Measurements from ENCODE around the gene TNFRSF19.
"Not testable (repeated sequence)": the region's sequence is repeated elsewhere in the genome, so short reads cannot be mapped to it uniquely, and the experiment has no call there.

The TNFRSF19 gene

DNA sequence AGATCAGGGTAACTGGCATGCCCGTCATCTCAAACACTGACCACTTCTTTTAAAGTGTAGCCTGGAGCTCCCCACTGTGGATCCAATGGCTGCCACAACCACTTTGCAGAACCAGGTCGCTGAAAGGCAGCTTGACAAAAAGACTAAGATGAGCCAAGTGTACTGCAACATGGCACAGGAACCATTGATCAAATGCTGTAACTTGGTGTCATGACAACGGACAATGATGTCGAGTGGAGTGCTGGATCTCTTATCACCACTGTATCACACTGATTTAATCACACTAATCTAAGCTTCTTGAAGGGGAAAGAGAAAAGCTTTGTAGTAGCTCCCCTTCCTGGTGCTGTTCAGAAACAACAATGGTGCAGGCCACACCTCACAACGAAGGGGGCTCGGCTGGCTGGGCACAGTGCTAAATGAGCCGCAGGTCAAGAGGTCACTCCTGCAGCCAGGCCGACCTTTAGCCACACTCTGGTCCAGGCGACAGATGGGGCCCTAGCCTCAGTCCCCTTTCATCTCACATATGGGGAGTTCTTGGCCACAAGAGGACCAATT, 2.2 kb upstream of the TNFRSF19 start:
- DNase-seq (ENCODE audit: low read depth in 1 of 2, low spot score in 1 of 2): no peak

DNA sequence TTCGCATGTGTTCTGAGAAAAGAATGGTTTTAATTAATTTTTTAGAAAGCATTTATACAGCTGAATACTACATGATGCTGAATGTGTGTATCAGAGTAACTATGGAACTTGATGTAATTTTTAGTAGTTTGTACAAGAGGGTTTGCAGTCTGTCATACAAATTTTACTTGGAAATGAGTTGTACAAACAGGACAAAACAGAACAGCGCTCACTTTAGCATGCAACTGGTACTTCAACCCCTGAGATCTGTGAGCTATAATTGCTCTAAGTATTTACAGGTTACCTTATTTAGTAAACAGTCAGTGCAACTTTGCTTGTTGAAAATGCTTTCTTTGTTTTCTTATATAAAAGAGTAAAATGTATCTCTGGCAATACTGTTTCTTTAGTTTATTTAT, 706 bp downstream of the TNFRSF19 start:
- no peak for DNase-seq (ENCODE audit: low read depth in 1 of 2, low spot score in 1 of 2)

DNA sequence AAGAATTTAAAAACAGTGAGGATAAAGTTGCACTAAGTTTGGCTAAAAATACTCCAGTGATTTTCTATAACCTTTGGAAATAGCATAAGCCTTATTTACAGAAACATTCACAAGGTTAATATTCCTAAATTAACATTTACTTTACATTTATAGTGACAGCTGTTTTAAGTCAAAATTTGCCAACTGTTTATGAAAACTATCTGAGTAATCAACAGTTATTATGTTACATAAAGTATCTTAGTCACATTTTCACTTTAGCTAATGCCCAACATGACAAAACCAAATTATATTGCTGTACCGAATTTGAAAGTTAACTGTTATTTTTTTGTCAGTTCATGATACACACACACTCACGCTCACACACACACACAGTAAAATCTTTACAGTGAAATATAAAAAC, 1.2 kb downstream of the TNFRSF19 start:
- no peak for DNase-seq (ENCODE audit: low read depth in 1 of 2, low spot score in 1 of 2)

DNA sequence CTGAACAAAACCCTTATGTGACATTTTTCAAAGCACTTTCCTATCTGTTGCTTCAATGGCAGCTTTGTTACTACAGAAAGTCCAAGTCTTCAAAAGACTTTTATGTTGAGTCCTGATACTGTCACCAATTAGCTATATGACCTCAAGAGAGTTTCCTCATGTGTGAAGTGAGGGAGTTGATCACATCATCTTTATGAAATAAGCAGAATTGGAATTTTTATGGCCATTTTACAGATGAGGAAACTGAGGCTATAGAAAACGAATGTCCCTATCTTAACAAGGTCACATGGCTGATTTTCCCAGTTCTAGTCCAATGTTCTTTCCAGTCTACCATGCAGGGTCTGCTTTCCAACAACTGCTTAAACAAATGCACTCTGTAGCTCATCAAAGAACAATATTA, 2.6 kb downstream of the TNFRSF19 start:
- no peak for DNase-seq (ENCODE audit: low read depth in 1 of 2, low spot score in 1 of 2)

DNA sequence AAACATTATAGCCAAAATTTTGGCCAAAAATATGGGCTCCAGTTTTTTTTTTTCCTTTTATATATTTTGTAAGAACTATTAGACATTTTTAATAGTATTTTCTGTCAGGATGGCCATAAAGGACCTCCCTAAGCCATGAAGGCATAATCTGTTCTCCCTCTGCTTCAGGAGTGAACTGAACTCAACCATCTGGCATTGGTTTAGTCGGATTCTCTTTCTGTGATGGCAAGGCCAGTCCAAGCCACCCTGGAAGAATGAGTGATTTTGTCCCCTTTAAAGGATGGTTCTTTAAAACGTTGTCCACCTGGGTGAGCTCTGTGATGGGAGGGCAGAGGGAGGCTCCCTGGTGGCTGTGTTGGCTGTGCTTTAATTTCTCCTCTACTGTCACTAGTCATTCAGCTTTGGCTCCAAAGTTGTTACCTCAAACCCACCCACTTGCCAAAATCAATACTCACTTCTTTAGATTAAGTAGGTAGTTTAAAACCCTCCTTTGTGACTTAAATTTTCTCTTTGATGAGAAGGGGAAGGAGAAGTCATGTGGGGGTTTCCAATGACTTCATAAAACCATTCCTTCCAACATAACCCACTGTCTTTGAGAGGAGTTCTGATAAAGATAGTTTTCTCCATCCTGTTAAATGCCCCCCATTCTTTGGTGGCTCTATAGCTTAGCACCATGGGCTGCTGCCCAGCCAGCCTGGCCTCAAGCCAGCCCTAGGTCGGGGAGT, 4.4 kb downstream of the TNFRSF19 start:
- DNase-seq (ENCODE audit: low read depth in 1 of 2, low spot score in 1 of 2): no peak

DNA sequence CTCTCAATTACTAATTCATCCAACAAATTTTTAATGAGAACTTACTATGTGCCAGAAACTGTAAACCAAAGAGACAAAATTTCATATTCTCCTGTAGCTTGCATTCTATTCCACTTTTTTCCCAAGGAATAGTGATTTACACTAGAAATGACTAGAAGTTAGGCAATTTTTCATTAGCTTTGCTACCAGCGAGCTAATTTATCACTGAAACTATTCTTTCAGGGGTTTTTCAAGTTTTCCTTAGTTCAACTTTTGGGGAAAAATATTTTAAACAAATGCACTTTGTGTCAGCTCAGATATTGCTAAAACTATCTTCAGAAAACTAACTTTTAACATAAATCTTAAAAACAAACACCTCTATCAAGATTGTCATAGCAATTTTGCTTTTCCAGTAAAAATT, 5.4 kb downstream of the TNFRSF19 start:
- no peak for DNase-seq (ENCODE audit: low read depth in 1 of 2, low spot score in 1 of 2)

DNA sequence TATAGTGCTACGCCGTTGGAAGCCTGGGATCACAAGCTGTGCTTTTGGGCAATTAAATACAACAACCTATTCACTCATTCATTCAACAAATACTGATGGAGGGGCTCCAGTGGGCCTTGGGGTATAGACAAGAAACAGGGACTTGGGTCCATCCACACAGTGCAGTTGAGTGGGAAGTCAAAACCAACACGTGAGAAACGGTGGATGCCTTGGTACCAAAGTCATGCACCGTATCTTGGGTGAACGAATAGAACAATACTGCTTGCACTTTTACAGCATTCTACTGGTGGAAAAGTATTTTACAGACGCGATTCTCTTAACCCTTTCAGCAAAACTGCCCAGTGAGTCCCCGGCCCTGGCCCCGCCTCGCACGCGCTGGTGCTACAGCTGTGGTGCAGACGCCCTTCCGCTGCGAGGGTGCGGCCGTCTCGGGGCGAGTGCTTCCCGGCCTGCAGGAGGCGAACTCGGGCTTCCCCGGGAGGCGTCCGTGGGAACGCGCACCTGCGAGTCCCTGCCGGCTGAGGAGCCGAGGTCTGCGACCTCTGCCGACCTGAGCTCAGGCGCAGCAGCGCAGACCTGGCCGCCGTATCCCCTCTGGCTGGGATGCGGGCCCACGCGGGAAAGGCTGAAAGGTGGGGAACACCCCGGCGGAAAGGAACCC, 8.3 kb downstream of the TNFRSF19 start:
- peak; percentile 41 to 58 for DNase-seq (ENCODE audit: low read depth in 1 of 2, low spot score in 1 of 2)

DNA sequence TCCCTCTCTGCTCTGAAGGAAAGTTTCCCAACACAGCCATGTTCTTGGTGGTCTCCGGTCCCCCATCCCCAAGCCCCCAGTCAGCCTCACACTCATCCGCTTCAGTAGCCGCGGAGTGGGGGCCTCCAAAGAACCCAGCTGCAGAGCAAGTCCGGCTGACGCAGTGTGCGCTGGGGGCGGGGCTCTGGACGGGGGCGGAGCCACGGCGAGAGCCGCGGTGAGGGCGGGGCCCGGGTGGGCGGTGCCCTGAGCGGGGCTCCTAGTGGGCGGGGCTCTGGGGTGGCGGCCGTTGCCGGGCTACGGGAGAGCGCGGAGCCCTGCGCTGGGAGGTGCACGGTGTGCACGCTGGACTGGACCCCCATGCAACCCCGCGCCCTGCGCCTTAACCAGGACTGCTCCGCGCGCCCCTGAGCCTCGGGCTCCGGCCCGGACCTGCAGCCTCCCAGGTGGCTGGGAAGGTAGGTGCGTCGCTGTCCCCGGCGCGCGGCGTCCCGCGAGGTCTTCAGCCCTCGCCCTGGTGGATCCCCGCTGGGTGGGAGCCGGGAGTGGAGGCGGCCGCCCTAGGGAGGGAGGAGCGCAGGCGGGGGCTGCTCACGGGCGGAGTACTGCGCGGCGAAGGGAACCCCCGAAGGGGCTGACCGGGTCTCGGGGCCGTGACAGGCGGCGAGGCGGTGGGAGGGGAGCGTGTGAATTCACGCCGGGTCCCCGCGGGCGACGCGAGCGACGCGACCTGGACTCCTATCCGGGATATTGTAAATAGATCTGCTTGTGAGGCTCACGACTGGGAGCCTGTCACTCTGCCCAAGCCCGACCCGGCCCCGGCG, 9.1 kb downstream of the TNFRSF19 start:
- DNase-seq (ENCODE audit: low read depth in 1 of 2, low spot score in 1 of 2): peak; percentile 85 to 87

DNA sequence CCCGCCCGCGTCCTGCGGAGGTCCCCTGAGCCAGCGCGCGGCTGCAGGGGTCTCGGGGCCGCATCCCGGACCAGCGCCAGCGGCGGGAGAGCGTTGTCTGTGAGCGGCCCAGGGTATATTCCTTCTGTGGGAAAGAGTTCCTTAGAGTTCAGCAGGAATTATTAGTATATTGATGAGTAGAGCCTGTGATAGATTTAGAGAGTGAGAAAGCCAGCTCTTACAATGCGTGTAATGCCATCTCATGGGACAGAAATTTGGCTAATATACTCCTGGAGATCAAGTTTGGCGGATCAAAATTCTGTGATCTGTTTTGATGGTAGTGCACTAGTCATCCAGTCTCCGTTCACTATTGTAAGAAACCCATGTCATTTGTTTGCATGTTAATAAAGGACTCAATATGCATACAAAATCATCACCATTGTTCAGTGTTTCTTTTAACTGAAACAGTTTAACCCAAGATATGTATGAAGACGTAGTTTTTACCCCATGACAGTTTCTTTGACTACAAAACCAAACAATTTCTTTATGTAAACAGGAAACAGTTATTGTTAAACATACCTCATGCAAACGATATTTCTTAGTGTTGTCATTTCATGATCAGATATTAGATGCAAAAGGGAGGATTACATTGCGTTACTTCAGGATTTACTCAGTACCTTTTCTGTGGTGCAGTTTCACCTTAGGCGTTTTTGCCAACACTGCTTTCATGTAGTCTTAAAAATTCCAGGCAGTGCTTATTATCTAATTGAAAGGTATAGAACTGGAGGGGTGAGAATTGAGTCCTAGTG, 9.9 kb downstream of the TNFRSF19 start:
- no peak for DNase-seq (ENCODE audit: low read depth in 1 of 2, low spot score in 1 of 2)

DNA sequence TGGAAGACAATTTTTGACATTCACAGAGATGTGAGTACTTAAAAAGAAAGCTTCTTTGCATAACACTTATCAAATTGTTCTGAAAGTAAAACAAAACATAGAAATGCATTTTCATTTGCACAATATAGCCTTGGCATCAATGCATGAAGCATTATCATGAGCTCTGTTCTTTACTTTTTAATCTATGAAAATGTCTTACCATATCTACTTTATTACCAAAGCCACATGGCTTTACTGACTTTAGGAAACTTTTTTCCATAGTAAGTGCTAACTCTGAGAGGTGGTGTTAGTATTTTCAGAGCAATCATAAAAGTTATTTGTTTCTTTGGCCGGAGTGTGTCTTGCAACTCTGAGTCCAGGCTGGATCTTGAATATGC, 10.5 kb downstream of the TNFRSF19 start:
- DNase-seq (ENCODE audit: low read depth in 1 of 2, low spot score in 1 of 2): no peak

DNA sequence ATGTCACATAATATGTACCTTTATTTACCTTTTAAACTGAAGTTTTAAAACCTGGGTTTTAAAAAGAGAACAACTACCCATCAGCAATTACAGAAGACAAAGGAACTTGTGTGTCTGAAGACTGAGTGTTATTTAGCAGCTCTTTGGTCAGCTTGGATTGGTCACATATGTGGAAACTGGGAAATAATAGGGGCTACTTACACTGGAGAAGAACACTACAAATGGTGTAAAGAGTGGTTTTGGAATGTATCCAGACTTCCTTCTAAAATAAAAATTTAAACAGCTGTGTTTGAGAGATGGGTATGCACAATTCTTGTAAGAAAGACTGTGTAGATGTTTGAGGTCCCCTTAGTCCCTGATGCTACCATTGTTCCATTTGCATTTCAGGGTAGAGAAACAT, 13.3 kb downstream of the TNFRSF19 start:
- no peak for DNase-seq (ENCODE audit: low read depth in 1 of 2, low spot score in 1 of 2)

DNA sequence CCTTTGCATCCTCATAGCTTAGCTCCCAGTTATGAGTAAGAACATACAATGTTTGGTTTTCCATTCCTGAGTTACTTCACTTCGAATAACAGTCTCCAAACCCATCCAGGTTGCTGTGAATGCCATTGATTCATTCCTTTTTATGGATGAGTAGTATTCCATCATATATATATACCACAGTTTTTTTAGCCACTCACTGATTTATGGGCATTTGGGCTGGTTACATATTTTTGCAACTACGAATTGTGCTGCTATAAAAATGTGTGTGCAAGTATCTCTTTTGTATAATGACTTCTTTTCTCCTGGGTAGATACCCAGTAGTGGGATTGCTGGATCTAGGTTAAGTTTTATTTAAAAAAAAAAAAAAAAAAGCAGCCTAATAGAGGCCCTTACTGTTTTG, 14.1 kb downstream of the TNFRSF19 start:
- no peak for DNase-seq (ENCODE audit: low read depth in 1 of 2, low spot score in 1 of 2)

DNA sequence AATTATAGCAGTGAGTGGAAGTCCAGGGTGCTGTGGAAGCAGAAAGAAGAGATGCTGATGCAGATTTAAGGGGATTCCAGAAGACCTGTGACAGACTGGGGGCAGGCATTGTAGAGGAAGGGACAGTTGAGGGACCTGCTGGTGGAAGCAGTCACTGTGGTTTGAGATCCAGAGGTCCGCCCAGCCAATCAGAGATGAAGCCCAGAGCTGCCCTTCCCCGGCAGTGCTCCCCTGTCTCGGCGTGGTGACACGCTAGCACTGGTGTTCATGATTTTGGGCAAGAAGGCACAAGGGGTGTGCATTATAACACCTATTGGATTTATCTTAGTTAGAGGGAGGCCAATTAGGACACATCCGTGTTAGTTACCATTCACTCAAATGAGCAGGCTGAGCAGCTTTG, 16.1 kb downstream of the TNFRSF19 start:
- DNase-seq (ENCODE audit: low read depth in 1 of 2, low spot score in 1 of 2): no peak

DNA sequence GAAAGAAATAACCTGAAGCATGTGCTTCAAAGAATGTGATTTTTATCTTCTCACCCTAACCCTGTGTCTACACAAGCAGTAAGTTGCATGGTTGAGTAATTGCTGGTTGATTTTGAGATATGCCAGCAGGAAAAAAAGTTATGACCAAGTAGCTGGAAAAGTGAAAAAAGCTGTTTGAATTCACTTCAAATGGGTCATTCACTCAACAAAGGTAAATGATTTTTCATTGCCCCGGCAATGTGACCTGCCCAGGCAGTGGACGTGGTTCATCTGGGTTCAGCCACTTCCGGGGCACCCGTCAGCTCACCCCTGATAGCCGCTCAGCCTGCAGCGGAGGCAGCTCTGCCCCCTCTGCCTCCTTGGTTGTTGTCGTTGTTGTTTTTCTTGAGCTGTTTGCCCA, 18.5 kb downstream of the TNFRSF19 start:
- no peak for DNase-seq (ENCODE audit: low read depth in 1 of 2, low spot score in 1 of 2)

DNA sequence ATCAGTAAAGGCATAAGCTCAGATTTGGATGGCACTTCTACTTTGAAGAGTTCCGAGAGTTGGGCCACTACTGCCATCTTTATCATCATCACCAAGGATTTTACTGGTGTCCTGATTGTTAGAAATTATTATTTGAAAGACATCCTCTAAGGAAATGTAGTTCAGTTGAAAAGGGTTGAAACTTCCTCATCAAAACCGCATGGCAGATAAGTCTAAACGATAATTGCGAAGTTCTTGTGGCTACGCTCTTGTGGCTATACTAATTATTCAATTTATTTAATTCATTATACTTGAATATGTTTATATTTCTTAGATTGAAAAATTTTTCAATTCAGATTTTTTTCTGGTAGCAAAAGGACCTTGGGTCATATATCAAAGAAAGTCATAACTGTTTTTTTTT, 22.4 kb downstream of the TNFRSF19 start:
- no peak for DNase-seq (ENCODE audit: low read depth in 1 of 2, low spot score in 1 of 2)

DNA sequence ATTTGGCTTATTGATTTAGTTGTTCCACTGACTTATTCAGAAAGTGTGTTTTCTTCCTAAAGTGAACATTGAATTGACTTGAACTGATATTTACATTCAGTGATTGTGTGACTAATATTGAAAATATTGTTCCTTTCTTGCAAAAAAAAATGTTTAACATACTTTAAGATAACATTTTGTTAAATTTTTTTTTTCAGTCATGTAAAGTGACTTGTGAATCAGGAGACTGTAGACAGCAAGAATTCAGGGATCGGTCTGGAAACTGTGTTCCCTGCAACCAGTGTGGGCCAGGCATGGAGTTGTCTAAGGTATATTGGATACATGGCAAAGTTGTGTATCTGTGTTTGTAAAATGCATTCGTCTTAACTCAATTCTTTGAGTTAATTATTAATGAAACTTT, 22.9 kb downstream of the TNFRSF19 start:
- no peak for DNase-seq (ENCODE audit: low read depth in 1 of 2, low spot score in 1 of 2)

DNA sequence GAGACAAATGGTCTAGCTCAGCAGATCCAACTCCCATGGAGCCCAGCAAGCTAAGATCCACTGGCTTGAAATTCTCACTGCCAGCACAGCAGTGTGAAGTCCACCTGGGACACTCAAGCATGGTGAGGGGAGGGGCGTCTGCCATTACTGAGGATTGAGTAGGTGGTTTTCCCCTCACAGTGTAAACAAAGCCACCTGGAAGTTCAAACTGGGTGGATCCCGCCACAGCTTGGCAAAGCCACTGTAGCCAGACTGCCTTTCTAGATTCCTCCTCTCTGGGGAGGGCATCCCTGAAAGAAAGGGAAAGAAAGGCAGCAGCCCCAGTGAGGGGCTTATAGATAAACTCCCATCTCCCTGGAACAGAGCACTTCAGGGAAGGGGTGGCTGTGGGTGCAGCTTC, 24.1 kb downstream of the TNFRSF19 start:
- DNase-seq (ENCODE audit: low read depth in 1 of 2, low spot score in 1 of 2): not testable (repeated sequence)

DNA sequence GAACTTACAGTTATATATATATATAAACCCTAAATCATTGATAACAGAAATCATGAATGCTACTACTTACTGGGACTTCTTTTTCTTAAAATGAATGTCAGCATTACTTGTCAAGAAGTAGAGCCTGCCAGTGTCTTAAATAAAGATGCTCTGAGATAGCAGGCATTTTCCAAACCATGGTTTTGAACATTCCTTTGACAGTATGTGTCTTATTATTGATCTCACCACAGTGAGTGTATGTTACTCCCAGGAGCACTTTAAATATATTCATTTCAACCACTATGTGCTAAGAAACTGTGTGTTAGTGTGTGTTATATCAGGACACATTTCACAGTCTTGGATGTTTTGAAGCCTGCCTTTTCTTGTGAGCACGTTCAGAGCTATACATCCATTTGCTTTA, 28.2 kb downstream of the TNFRSF19 start:
- no peak for DNase-seq (ENCODE audit: low read depth in 1 of 2, low spot score in 1 of 2)

DNA sequence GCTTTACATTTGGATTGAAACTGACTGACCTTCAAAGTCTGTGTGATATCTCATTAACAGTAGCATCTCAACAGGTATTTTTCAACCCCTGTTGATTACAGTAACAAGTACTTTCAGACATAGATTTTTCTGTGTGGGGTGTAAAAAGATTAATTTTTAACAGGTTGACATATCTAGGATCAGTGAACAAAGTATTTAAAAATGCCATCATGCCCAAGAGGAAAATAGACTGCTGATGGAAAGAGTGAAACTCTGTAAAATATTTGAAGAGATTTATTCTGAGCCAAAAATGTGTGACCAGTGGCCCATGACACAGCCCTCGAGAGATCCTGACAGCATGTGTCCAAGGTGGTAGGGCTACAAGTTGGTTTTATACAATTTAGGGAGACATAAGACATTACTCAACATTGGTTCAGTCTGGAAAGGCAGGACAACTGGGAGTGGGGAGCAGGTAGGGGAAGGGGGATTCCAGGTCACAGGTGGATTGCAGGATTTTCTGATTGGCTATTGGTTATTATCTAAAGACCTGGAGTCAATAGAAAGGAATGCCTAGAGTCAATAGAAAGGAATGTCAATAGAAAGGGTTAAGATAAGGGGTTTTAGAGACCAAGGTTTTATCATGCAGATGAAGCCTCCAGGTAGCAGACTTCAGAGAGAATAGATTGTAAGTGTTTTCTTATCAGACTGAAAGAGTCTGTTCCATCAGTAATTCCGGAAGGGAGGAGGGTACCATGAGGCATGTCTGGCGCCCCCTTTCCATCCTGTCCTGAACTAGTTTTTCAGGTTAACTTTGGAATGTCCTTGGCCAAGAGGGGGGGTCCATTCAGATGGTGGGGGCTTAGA, 29.1 kb downstream of the TNFRSF19 start:
- no peak for DNase-seq (ENCODE audit: low read depth in 1 of 2, low spot score in 1 of 2)

DNA sequence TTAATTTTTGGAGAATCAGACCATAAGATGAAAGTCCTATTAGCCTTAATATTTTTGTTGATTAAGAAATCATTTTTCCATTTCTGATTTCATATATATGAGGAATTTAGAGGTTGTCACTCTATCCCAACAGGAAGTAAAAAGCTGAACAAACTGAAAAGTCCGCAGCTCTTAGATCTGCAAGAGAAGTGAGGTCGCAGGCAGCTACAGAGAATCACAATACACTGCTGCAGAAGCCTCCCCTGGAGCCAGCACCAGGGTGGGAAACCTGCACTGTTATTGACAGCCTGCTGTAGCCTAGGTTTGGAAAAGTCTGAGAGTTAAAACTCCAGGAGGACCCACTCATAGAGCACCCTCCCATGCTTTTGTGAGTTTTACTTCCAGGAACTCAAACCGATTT, 29.9 kb downstream of the TNFRSF19 start:
- DNase-seq (ENCODE audit: low read depth in 1 of 2, low spot score in 1 of 2): no peak

Data from activated CD4-positive, alpha-beta T cell treated with anti-CD3 and anti-CD28 coated beads, Interleukin-2, amount 50 U/mL, for 24 hours (primary cell).